ENCODE results near the gene RASL10A.

GRCh38 chr22:29266564-29267461, 48.7 kb downstream of the RASL10A start:
- no peak; the same call in 1 of the 2 replicates for TF ChIP-seq POLR2AphosphoS5 (IDR thresholded peaks at IDR 0.05; ENCODE audit: borderline replicate concordance, low read depth, low read length)
- no peak for TF ChIP-seq EZH2 (IDR thresholded peaks at IDR 0.05)

Data from SK-N-MC (cell line).